ENCODE data around the gene CDR2. TPM values are rescaled to one million over a fixed set of nuclear protein-coding genes. Genes with fewer than 3 reads are reported as not detected.

CDR2 gene
- total and polyA plus RNA-seq, 7 donors, result 14.6 to 32.3 (median 22.5) TPM

DNA sequence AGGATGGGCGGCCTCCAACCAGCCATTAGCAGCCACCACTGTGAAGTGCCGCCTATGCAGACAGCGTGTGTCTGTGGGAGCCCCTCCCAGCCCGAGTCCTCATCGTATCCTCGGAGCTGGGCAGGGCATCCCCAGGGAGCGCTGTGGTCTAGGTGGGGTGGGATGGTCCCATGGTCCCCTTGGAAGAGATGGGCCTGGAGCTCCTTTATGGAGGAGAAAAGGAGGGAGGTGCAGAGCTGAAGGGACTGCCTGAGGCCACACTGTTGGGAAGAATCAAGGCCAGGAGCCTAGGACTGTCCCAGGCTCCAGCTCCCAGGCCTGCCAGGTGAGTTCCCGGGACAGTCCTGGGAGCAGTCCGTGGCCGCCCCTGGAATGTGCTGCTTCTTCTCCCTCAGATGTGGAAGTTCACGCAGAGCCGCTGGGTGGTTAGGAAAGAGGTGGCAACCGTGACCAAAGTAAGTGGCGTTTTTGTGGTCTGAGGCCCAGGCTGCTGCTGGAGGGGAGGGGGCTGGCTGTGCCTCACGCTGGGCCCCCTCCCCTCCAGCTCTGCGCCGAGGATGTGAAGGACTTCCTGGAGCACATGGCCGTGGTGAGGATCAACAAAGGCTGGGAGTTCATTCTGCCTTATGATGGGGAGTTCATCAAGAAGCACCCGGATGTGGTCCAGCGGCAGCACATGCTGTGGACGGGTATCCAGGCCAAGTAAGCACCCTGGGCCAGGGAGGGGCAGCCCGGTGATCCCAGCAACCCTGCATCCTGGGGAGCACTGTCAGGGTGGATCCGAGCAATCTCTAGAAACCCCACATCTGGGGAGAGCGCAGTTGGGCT, 50.2 kb downstream of the CDR2 start:
- Histone ChIP-seq H3K9me3 (no peaks in the 10 kb centered on the region), H3K36me3 (peaks cover 37 to 86% (median 48%) of the 10 kb centered on the region in 4 donors), H3K4me3 (no peak overlapping the region), H3K27me3 (no peaks in the 10 kb centered on the region), H3K4me1 (peaks cover 0 to 6% (median 2%) of the 10 kb centered on the region in 4 donors), H3K27ac (no peak overlapping the region)
- TF ChIP-seq EP300 (IDR thresholded peaks at IDR 0.05) (no peak), POLR2AphosphoS5 (IDR thresholded peaks at IDR 0.05) (no peak), POLR2A (IDR thresholded peaks at IDR 0.05) (no peak)
- TF ChIP-seq, protein P1, sequence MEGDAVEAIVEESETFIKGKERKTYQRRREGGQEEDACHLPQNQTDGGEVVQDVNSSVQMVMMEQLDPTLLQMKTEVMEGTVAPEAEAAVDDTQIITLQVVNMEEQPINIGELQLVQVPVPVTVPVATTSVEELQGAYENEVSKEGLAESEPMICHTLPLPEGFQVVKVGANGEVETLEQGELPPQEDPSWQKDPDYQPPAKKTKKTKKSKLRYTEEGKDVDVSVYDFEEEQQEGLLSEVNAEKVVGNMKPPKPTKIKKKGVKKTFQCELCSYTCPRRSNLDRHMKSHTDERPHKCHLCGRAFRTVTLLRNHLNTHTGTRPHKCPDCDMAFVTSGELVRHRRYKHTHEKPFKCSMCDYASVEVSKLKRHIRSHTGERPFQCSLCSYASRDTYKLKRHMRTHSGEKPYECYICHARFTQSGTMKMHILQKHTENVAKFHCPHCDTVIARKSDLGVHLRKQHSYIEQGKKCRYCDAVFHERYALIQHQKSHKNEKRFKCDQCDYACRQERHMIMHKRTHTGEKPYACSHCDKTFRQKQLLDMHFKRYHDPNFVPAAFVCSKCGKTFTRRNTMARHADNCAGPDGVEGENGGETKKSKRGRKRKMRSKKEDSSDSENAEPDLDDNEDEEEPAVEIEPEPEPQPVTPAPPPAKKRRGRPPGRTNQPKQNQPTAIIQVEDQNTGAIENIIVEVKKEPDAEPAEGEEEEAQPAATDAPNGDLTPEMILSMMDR (IDR thresholded peaks at IDR 0.05), result no peak
- intact Hi-C loops (cut with DNase I), result no loop called here
- WGBS, 2 donors, result 94% methylated on average over 24 of the region's 24 CpGs
- DNase-seq, result no peak

DNA sequence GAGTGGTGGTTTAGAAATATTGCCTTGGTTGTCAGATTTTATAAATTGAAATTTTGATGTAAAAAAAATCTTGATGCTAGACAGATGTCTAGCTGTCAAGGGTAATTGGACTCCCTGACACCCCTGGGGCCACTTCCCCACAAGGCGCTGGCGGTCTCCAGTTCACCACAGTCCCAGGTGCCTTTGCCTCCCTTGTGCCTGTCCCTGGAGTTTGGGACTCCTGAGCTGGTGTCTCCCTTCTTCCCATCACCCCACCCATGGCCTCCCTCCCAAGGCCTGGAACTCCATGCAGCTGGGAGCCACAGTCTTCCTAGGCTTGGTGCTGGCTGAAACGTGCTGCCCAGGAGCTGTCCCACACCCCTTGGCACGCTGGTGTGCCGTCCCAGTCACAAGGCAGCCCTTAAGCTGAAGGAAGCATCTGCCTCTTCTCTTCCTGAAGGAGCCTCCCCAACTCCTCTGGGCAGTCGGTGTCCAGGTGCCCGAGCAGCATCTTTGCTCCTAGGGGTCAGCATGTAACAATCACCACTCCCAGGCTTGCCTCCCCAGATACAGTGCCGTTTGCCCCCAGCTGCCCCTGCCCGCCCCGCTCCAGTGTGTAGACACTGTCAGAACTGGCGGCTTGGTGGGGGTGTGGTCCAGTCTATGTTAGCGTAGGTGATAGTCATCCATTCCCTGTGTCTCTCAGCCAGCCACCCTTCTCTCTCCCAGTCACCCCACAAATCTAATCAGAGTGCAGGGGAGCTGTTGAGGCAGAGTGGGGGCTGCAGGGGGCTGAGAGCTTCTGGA, 51.1 kb downstream of the CDR2 start:
- WGBS, 2 donors, result 91% methylated on average over 12 of the region's 12 CpGs
- H3K9me3 ChIP-seq, result no peaks in the 10 kb centered on the region
- peaks cover 0 to 6% (median 2%) of the 10 kb centered on the region in 4 donors for H3K4me1 ChIP-seq
- peaks cover 37 to 86% (median 45%) of the 10 kb centered on the region in 4 donors for H3K36me3 ChIP-seq
- H3K27me3 ChIP-seq, result no peaks in the 10 kb centered on the region
- no peak overlapping the region for H3K4me3 ChIP-seq
- no peak overlapping the region for H3K27ac ChIP-seq
- no peak for TF ChIP-seq EP300 (IDR thresholded peaks at IDR 0.05)
- TF ChIP-seq, protein P1 (IDR thresholded peaks at IDR 0.05), result no peak
- TF ChIP-seq POLR2AphosphoS5 (IDR thresholded peaks at IDR 0.05), result no peak
- TF ChIP-seq POLR2A (IDR thresholded peaks at IDR 0.05), result no peak
- no peak for DNase-seq
- intact Hi-C loops (cut with DNase I), result no loop called here

DNA sequence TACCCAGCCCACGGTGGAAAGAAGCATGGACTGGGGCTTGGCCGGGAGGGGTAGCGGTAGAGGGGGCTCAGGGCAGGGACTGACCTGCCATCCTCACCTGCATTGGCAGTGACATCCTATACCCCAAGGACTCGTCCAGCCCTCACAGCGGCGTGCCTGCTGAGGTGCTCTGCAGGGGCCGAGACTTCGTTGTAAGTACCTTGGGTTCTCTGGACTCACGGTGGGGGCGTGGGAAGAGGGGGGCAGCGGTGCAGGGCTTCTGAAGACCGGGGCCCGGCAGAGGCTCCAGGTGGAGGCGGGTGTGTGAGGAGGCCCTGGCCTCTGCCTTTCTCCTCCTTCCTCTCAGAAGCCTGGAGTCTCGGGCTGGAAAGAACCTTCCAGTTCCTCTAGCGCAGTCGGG, 51.7 kb downstream of the CDR2 start:
- Histone ChIP-seq H3K27ac (no peak overlapping the region), H3K4me1 (peaks cover 0 to 6% (median 2%) of the 10 kb centered on the region in 4 donors), H3K36me3 (peaks cover 36 to 86% (median 42%) of the 10 kb centered on the region in 4 donors), H3K9me3 (no peaks in the 10 kb centered on the region), H3K4me3 (no peak overlapping the region), H3K27me3 (no peaks in the 10 kb centered on the region)
- intact Hi-C loops (cut with DNase I), result no loop called here
- 96% methylated on average over 17 of the region's 17 CpGs for WGBS, 2 donors
- TF ChIP-seq, protein P1 (IDR thresholded peaks at IDR 0.05), result no peak
- TF ChIP-seq POLR2A (IDR thresholded peaks at IDR 0.05) (no peak), EP300 (IDR thresholded peaks at IDR 0.05) (no peak), POLR2AphosphoS5 (IDR thresholded peaks at IDR 0.05) (no peak)
- no peak for DNase-seq

DNA sequence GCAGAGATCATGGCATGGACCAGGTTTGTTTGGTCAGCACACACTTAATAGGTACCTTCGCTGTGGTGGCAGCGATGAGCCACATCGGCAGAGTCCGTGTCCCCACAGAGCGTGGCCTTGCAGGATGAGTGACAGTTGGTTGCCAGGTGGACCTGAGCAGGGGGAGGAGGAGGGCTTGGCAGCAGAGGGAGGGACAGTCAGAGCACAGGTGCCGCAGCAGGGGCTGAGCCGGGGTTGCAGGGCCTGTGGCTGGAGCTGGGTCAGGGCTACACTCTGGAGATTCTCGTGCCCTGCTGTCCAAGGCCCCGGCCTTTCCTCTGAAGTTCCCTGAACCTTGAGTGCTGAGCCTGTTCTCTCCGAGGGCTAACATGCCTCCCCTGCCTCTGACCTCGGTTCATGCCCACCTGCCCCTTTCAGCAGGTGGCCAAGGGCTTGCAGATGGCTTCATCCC, 52.4 kb downstream of the CDR2 start:
- peaks cover 29 to 86% (median 40%) of the 10 kb centered on the region in 4 donors for H3K36me3 ChIP-seq
- intact Hi-C loops (cut with DNase I), result no loop called here
- TF ChIP-seq POLR2AphosphoS5 (IDR thresholded peaks at IDR 0.05), result no peak
- TF ChIP-seq, protein P1 (IDR thresholded peaks at IDR 0.05), result no peak
- no peak for TF ChIP-seq EP300 (IDR thresholded peaks at IDR 0.05)
- H3K27me3 ChIP-seq, result no peaks in the 10 kb centered on the region
- 97% methylated on average over 11 of the region's 11 CpGs for WGBS, 2 donors
- no peak for DNase-seq
- peaks cover 0 to 6% (median 2%) of the 10 kb centered on the region in 4 donors for H3K4me1 ChIP-seq
- no peaks in the 10 kb centered on the region for H3K9me3 ChIP-seq
- no peak overlapping the region for H3K27ac ChIP-seq
- H3K4me3 ChIP-seq, result no peak overlapping the region
